Stomach smooth muscle (tissue), 2 donors: ENCODE results near the gene HDGFL2.

Experiments used
- H3K27ac ChIP-seq: one replicate; pipeline ENCODE4 v1.7.0; 2013; ENCODE audit warnings: mild to moderate bottlenecking, low read length, inconsistent platforms
- H3K27me3 ChIP-seq, 2 donors: one replicate each; pipeline ENCODE4 v1.7.0; 2013; ENCODE audit warnings: low read length in 2 of 2; ENCODE audit not compliant: insufficient read depth in 2 of 2, control insufficient read depth in 1 of 2
- H3K36me3 ChIP-seq, 2 donors: one replicate each; pipeline ENCODE4 v1.7.0; 2013; ENCODE audit warnings: low read length in 2 of 2; ENCODE audit not compliant: control insufficient read depth in 2 of 2, insufficient read depth in 2 of 2
- H3K4me1 ChIP-seq: one replicate; pipeline ENCODE4 v1.7.0; 2013; ENCODE audit warnings: low read length; ENCODE audit not compliant: control insufficient read depth, insufficient read depth
- H3K4me3 ChIP-seq, 2 donors: one replicate each; pipeline ENCODE4 v1.7.0; 2013; ENCODE audit warnings: low read length in 2 of 2
- H3K9ac ChIP-seq, 2 donors: one replicate each; pipeline ENCODE4 v1.7.0; 2013; ENCODE audit warnings: low read length in 2 of 2, mild to moderate bottlenecking in 1 of 2
- H3K9me3 ChIP-seq, 2 donors: one replicate each; pipeline ENCODE4 v1.7.0; 2013; ENCODE audit warnings: low read length in 2 of 2; ENCODE audit not compliant: control insufficient read depth in 2 of 2
- donor health status: healthy.
- donor health status: Pancreatic carcinoma.

The HDGFL2 gene

GRCh38 chr19:4434391-4434790 is 37.7 kb upstream of the HDGFL2 start:
- H3K36me3 ChIP-seq = peaks cover 0 to 2% of the 10 kb centered on the region in 2 donors
- no peaks in the 10 kb centered on the region for H3K27me3 ChIP-seq
- H3K4me1 ChIP-seq = no peaks in the 10 kb centered on the region
- H3K9ac ChIP-seq = no peak overlapping the region
- H3K27ac ChIP-seq = no peak overlapping the region
- no peak overlapping the region for H3K4me3 ChIP-seq
- no peaks in the 10 kb centered on the region for H3K9me3 ChIP-seq

GRCh38 chr19:4436231-4436630 is 35.9 kb upstream of the HDGFL2 start:
- no peaks in the 10 kb centered on the region for H3K27me3 ChIP-seq
- peaks cover 0 to 2% of the 10 kb centered on the region in 2 donors for H3K36me3 ChIP-seq
- no peaks in the 10 kb centered on the region for H3K9me3 ChIP-seq
- H3K4me1 ChIP-seq = no peaks in the 10 kb centered on the region
- H3K4me3 ChIP-seq = no peak overlapping the region
- no peak overlapping the region for H3K9ac ChIP-seq
- no peak overlapping the region for H3K27ac ChIP-seq

GRCh38 chr19:4437103-4437502 is 35.0 kb upstream of the HDGFL2 start:
- no peaks in the 10 kb centered on the region for H3K9me3 ChIP-seq
- no peak overlapping the region for H3K4me3 ChIP-seq
- H3K27me3 ChIP-seq = no peaks in the 10 kb centered on the region
- H3K4me1 ChIP-seq = no peaks in the 10 kb centered on the region
- H3K36me3 ChIP-seq = no peaks in the 10 kb centered on the region
- no peak overlapping the region for H3K9ac ChIP-seq
- H3K27ac ChIP-seq = no peak overlapping the region

GRCh38 chr19:4439243-4439642 is 32.9 kb upstream of the HDGFL2 start:
- no peak overlapping the region for H3K27ac ChIP-seq
- H3K36me3 ChIP-seq = no peaks in the 10 kb centered on the region
- no peaks in the 10 kb centered on the region for H3K27me3 ChIP-seq

GRCh38 chr19:4441994-4442818 is 29.9 kb upstream of the HDGFL2 start:
- no peaks in the 10 kb centered on the region for H3K27me3 ChIP-seq
- no peak overlapping the region for H3K4me3 ChIP-seq
- H3K9me3 ChIP-seq = no peaks in the 10 kb centered on the region
- H3K36me3 ChIP-seq = peaks cover 16 to 22% of the 10 kb centered on the region in 2 donors
- no peak overlapping the region for H3K27ac ChIP-seq
- no peak overlapping the region for H3K9ac ChIP-seq
- peaks cover 2% of the 10 kb centered on the region for H3K4me1 ChIP-seq

More at GRCh38 chr19:4439243-4439642, 32.9 kb upstream of the HDGFL2 start:
- H3K9me3 ChIP-seq = no peaks in the 10 kb centered on the region
- H3K4me1 ChIP-seq = no peaks in the 10 kb centered on the region
- no peak overlapping the region for H3K4me3 ChIP-seq
- no peak overlapping the region for H3K9ac ChIP-seq

- H3K27me3 ChIP-seq = no peaks in the 10 kb centered on the region
- H3K4me1 ChIP-seq = peaks cover 2% of the 10 kb centered on the region
- H3K9ac ChIP-seq = no peak overlapping the region
- peaks cover 20 to 25% of the 10 kb centered on the region in 2 donors for H3K36me3 ChIP-seq
- no peak overlapping the region for H3K4me3 ChIP-seq
- no peak overlapping the region for H3K27ac ChIP-seq
- no peaks in the 10 kb centered on the region for H3K9me3 ChIP-seq
Observed at GRCh38 chr19:4442819-4443146, 29.3 kb upstream of the HDGFL2 start.

- Histone ChIP-seq H3K4me1 (peaks cover 4% of the 10 kb centered on the region), H3K9ac (no peak overlapping the region), H3K36me3 (peaks cover 22 to 29% of the 10 kb centered on the region in 2 donors), H3K27ac (no peak overlapping the region), H3K4me3 (no peak overlapping the region), H3K27me3 (no peaks in the 10 kb centered on the region), H3K9me3 (no peaks in the 10 kb centered on the region)
Observed at GRCh38 chr19:4443188-4443587, 28.9 kb upstream of the HDGFL2 start.

- H3K27me3 ChIP-seq = no peaks in the 10 kb centered on the region
- H3K9ac ChIP-seq = no peak overlapping the region
- no peak overlapping the region for H3K4me3 ChIP-seq
- no peak overlapping the region for H3K27ac ChIP-seq
- H3K4me1 ChIP-seq = peaks cover 14% of the 10 kb centered on the region
- no peaks in the 10 kb centered on the region for H3K9me3 ChIP-seq
- peaks cover 22 to 33% of the 10 kb centered on the region in 2 donors for H3K36me3 ChIP-seq
Observed at GRCh38 chr19:4443966-4444764, 27.9 kb upstream of the HDGFL2 start.

GRCh38 chr19:4444765-4445741 is 27.0 kb upstream of the HDGFL2 start:
- Histone ChIP-seq H3K27ac (no peak overlapping the region), H3K9ac (no peak overlapping the region), H3K4me1 (peaks cover 21% of the 10 kb centered on the region), H3K9me3 (no peaks in the 10 kb centered on the region), H3K4me3 (no peak overlapping the region), H3K27me3 (no peaks in the 10 kb centered on the region), H3K36me3 (peaks cover 22 to 33% of the 10 kb centered on the region in 2 donors)

GRCh38 chr19:4445963-4446703 is 26.0 kb upstream of the HDGFL2 start:
- Histone ChIP-seq H3K9me3 (no peaks in the 10 kb centered on the region), H3K27ac (no peak overlapping the region), H3K4me3 (no peak overlapping the region), H3K36me3 (peaks cover 26 to 37% of the 10 kb centered on the region in 2 donors), H3K9ac (no peak overlapping the region), H3K4me1 (peaks cover 21% of the 10 kb centered on the region), H3K27me3 (no peaks in the 10 kb centered on the region)
